B cell (primary cell): ENCODE results near the gene NKX6-2. TPM values are rescaled to one million over a fixed set of nuclear protein-coding genes. Genes with fewer than 3 reads are reported as not detected.

ENCODE experiments used
- ATAC-seq: fragments of 200-7000 bp; cut with Tn5 transposase; one replicate; pipeline ENCODE4 v1.10.0; 2021; ENCODE audit warnings: low read depth, mild to moderate bottlenecking, moderate number of reproducible peaks, moderate library complexity
- CTCF ChIA-PET: fragments of 350-600 bp; sonication (Branson Sonifier 250); formaldehyde crosslinking; loops from one replicate; lab custom pipeline; 2021; ENCODE audit warnings: antibody characterized with exemption, inconsistent platforms; lab: Charles Lee
- POLR2A ChIA-PET: fragments of 350-600 bp; sonication (Branson Sonifier 250); formaldehyde crosslinking; loops from one replicate; lab custom pipeline; 2021; ENCODE audit warnings: antibody characterized with exemption; lab: Charles Lee
- DNase-seq: peaks from one replicate; pipeline ENCODE4 v3.0.0; 2013
- H2AFZ ChIP-seq: 2 replicates; pipeline ENCODE4 v1.6.1; 2012; ENCODE audit warnings: mild to moderate bottlenecking, low read depth, low read length; ENCODE audit not compliant: insufficient read depth, poor library complexity, severe bottlenecking
- H3K27ac ChIP-seq, 2 donors: 1 replicate in 1 of 2; 2 replicates in 1 of 2; pipeline ENCODE4 v1.5.1; 2012 to 2013; ENCODE audit warnings: low read length in 2 of 2, mild to moderate bottlenecking in 2 of 2, moderate library complexity in 1 of 2
- H3K27me3 ChIP-seq, 4 experiments: fragments of 200-600 bp in 1 of 4; sonication (generic) in 1 of 4; replicated peaks in 1 of 4; 1 replicate in 2 of 4; 2 replicates in 2 of 4; pipeline versions ENCODE4 v1.6.1 to v1.7.0; 2013 to 2016; ENCODE audit warnings: low read length in 3 of 4, mild to moderate bottlenecking in 2 of 4, mixed read lengths in 1 of 4, moderate library complexity in 1 of 4; ENCODE audit not compliant: insufficient read depth in 4 of 4, control insufficient read depth in 3 of 4; ENCODE audit errors: control extremely low read depth in 1 of 4
- H3K36me3 ChIP-seq, 2 experiments: replicated peaks in 1 of 2; 1 replicate in 1 of 2; 2 replicates in 1 of 2; pipeline versions ENCODE4 v1.6.1 to v1.7.1; 2013; ENCODE audit warnings: low read length in 1 of 2; ENCODE audit not compliant: insufficient read depth in 2 of 2, control insufficient read depth in 1 of 2; ENCODE audit errors: control extremely low read depth in 1 of 2, extremely low read depth in 1 of 2
- H3K4me1 ChIP-seq, 2 donors: fragments of 200-600 bp in 1 of 2; sonication (generic) in 1 of 2; 1 replicate in 1 of 2; 2 replicates in 1 of 2; pipeline versions ENCODE4 v1.5.1 to v1.6.1; 2013 to 2017; ENCODE audit warnings: low read length in 2 of 2; ENCODE audit not compliant: control insufficient read depth in 2 of 2, insufficient read depth in 2 of 2
- H3K4me2 ChIP-seq: replicated peaks from 2 replicates; pipeline ENCODE3; 2012; ENCODE audit warnings: mild to moderate bottlenecking, low read depth, low read length; ENCODE audit not compliant: poor library complexity, severe bottlenecking
- H3K4me3 ChIP-seq, 5 experiments: fragments of 200-600 bp in 1 of 5; sonication (generic) in 1 of 5; 1 replicate in 3 of 5; 2 replicates in 2 of 5; pipeline versions ENCODE4 v1.5.1 to v1.7.0; 2011 to 2016; ENCODE audit warnings: low read length in 4 of 5, mild to moderate bottlenecking in 4 of 5, low read depth in 2 of 5, control low read depth in 1 of 5, moderate library complexity in 1 of 5; ENCODE audit not compliant: insufficient read depth in 1 of 5; ENCODE audit errors: control extremely low read depth in 1 of 5, extremely low read depth in 1 of 5
- H3K79me2 ChIP-seq: fragments of 200-600 bp; sonication (generic); one replicate; pipeline ENCODE4 v1.6.0; 2016; ENCODE audit warnings: low read length; ENCODE audit not compliant: control insufficient read depth, insufficient read depth
- H3K9ac ChIP-seq: fragments of 200-600 bp; sonication (generic); 2 replicates; pipeline ENCODE4 v1.6.1; 2017; ENCODE audit warnings: mild to moderate bottlenecking, low read length, moderate library complexity
- H3K9me3 ChIP-seq, 3 donors: one replicate each; pipeline versions ENCODE4 v1.6.1 to v1.7.1; 2013; ENCODE audit warnings: low read length in 2 of 3; ENCODE audit not compliant: control insufficient read depth in 2 of 3, insufficient read depth in 1 of 3; ENCODE audit errors: control extremely low read depth in 1 of 3
- H4K20me1 ChIP-seq: 2 replicates; pipeline ENCODE4 v1.6.0; 2012; ENCODE audit warnings: mild to moderate bottlenecking, low read length; ENCODE audit not compliant: insufficient read depth, control insufficient read depth, poor library complexity, severe bottlenecking
- H3K27ac Mint-ChIP-seq: one replicate; pipeline ENCODE4 v1.8.0; 2021; ENCODE audit warnings: mixed read lengths
- H3K27me3 Mint-ChIP-seq: one replicate; pipeline ENCODE4 v1.8.0; 2021; ENCODE audit warnings: mixed read lengths
- H3K4me1 Mint-ChIP-seq: one replicate; pipeline ENCODE4 v1.8.0; 2021; ENCODE audit warnings: mixed read lengths
- H3K4me3 Mint-ChIP-seq: one replicate; pipeline ENCODE4 v1.8.0; 2021; ENCODE audit warnings: mixed read lengths
- H3K9me3 Mint-ChIP-seq: one replicate; pipeline ENCODE4 v1.8.0; 2022; ENCODE audit warnings: mixed read lengths; ENCODE audit not compliant: insufficient read depth
- CTCF ChIP-seq: fragments of 200-600 bp; IDR thresholded peaks from one replicate; pipeline ENCODE4 v1.8.0; 2022; ENCODE audit warnings: antibody characterized with exemption, mild to moderate bottlenecking
- EZH2 ChIP-seq: IDR thresholded peaks from 2 replicates; pipeline ENCODE4 v1.6.1; 2012; ENCODE audit warnings: borderline replicate concordance, low read depth, mild to moderate bottlenecking, moderate library complexity, low read length; ENCODE audit not compliant: insufficient read depth, poor library complexity, severe bottlenecking
- WGBS: methylation state at CpG from one replicate; pipeline ENCODE4 v1.1.5; 2013; ENCODE audit warnings: missing lambda C conversion rate; ENCODE audit not compliant: insufficient coverage; 5-methylcytosine and 5-hydroxymethylcytosine counted together
- intact Hi-C: fragments of 100-400 bp; cut with micrococcal nuclease; formaldehyde crosslinking; loops from one replicate; pipeline ENCODE4 v1.10.0; 2022
- polyA plus RNA-seq: library from polyadenylated mRNA; depleted of rRNA; stranded (reverse); fragments of >200 nt; gene quantifications from 2 replicates; pipeline ENCODE4 v1.2.3, GENCODE V29; 2012
- total RNA-seq, 2 donors: library from RNA; stranded (reverse); fragments of 120-200 nt in 1 of 2; gene quantifications; 1 replicate in 1 of 2; 2 replicates in 1 of 2; pipeline versions ENCODE4 v1.2.3 to v1.2.4, GENCODE V29; 2013 to 2022

The NKX6-2 gene
- total and polyA plus RNA-seq, 2 donors (not counting 1 experiment from before 2014, with no cell fraction given): not detected

- no peaks in the 10 kb centered on the region for H3K9me3 Mint-ChIP-seq
- CTCF ChIA-PET: no interaction called here
- 95% methylated on average over 18 of the region's 18 CpGs for WGBS
Measured at GRCh38 chr10:132776186-132776585, 9.8 kb downstream of the NKX6-2 start.

More at GRCh38 chr10:132776186-132776585, 9.8 kb downstream of the NKX6-2 start:
- H3K27ac Mint-ChIP-seq: no peak overlapping the region
- DNase-seq (no peak), ATAC-seq (no peak)
- Histone ChIP-seq H3K27ac (no peak overlapping the region), H3K79me2 (no peaks in the 10 kb centered on the region), H2AFZ (no peak overlapping the region), H4K20me1 (peaks cover 36% of the 10 kb centered on the region), H3K9ac (no peak overlapping the region), H3K4me1 (no peaks in the 10 kb centered on the region), H3K4me2 (no peak overlapping the region), H3K9me3 (peaks cover 0 to 17% (median 0%) of the 10 kb centered on the region in 3 donors), H3K36me3 (peaks cover 0 to 37% of the 10 kb centered on the region in 2 experiments), H3K4me3 (no peak overlapping the region), H3K27me3 (no peaks in the 10 kb centered on the region)
- H3K27me3 Mint-ChIP-seq: no peaks in the 10 kb centered on the region
- H3K4me3 Mint-ChIP-seq: no peak overlapping the region
- POLR2A ChIA-PET: no interaction called here
- no peaks in the 10 kb centered on the region for H3K4me1 Mint-ChIP-seq
- intact Hi-C loops: no loop called here
- TF ChIP-seq EZH2 (no peak), CTCF (no peak)
